HG02763 (cell line): ENCODE data around the gene LYZL2.
"Not testable (repeated sequence)": the region's sequence is repeated elsewhere in the genome, so short reads cannot be mapped to it uniquely, and the experiment has no call there.

ENCODE experiments used
- ATAC-seq: cut with Tn5 transposase; IDR thresholded peaks from one replicate; pipeline ENCODE4 v1.9.1; 2021; ENCODE audit warnings: mild to moderate bottlenecking, moderate library complexity; ENCODE audit not compliant: unreplicated experiment

Gene LYZL2

DNA sequence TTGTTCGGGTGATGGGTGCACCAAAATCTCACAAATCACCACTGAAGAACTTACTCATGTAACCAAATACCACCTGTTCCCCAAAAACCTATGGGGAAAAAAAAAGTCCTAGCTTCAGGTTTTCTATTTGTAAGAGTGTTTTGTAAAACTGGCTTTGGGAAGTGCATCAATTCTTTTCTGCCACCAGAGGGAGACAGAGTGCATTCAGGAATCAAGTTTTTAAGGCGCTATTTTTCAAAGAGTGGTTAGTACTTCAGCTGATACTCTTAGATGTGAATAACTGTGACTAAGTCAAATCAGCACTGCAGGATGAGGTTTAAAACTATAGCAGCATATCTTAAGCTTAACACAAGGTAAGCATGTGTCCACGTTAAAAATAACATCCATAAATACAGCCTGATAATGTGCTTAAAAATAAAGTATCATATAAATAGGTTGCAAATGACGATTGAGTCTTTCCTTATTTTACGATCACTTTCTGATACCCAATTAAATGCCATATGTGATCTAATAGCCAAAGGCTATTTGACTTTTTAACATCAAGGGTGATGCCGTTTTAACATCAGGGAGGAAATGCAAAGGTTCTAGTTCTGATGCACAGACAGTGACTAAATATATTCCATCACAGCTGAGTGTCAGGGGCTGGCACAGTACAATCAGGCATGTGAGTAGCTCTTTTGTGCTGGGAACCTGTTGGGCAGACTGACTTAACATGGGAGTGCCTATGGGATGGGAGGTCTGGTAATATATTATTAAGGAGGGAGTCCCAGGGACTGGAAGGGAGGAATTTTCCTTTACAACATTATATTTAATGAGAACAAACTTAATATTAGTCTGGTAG lies 10.6 kb upstream of the LYZL2 start:
- no peak for ATAC-seq

DNA sequence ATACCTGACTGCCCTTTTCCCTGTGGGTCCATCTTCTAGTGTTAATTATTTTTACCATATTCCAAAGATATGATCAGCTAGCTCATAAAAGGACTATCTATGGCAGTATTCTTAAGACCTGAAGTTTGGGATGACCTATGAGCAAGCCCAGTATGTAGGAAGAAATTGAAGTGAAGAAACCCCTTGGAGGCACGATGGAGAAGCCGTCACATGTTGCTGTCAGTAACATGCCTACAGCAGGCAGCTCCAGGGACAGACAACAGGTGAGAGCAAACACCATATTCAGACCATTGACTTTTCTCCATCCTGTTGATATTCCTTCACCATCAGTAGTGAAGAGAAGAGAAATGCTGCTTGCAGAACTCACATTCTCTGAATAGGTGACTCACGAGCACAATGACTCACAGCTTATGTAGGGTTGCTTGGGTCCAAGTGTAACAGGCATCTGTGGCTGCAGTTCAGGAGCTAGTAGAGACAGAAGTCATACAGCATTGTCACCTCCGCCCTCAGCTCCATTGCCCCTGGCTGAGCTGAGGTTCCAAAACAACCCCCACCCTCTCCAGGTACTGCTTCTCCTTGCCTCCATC lies 8.4 kb upstream of the LYZL2 start:
- ATAC-seq = no peak

DNA sequence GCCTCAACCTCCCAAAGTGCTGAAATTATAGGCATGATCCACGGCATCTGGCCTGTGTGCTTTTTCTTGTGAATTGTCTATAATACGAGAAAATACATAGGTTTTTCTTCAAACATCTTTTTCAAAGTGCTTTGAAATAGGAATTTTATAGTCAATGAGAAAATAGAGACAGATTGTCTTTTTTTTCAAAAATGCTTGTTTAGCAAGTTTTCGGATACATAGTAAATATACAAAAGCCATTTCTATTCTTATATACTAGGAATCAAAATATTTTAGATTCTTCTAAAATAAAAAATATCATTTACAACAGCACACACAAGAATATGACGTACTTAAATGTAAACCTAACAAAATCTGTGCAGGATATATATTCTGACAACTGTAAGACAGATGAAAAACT lies 1.6 kb upstream of the LYZL2 start:
- no peak for ATAC-seq

DNA sequence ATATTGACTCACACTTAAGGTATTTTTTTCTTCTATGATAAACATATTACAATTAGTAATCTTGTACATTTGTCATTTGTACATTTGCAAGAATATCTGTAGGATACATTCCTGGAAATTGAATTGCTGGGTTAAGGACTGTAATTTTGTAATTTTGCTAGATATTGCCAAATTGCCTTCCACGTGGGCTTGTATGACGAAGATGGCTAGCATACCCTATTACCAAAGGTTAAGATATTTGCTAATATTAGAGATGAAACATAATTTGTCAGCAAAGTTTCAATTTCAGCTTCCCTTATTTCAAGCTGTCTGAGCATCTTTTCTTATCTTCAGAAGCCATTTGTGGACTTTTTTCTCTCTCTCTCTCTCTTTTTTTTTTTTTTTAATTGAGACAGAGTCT lies 1.0 kb upstream of the LYZL2 start:
- no peak for ATAC-seq

DNA sequence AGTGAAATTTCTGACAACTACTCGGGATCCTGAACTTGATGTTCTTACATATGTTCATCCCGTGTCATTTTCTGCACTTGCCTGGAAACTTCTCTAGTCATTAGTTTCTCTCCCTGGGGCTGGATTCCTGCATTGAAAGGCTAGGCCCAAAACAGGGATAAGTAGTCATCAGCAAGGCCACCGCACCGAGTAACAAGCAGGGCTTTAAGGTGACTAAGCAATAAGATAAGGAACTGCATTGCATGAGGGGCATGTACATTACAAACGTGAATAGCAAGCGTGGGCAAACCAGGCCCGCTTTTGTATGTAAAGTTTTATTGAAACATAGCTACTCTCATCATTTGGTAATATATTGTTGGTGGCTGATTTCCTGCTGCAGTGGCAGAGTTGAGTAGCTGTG lies 977 bp downstream of the LYZL2 start:
- ATAC-seq = not testable (repeated sequence)

DNA sequence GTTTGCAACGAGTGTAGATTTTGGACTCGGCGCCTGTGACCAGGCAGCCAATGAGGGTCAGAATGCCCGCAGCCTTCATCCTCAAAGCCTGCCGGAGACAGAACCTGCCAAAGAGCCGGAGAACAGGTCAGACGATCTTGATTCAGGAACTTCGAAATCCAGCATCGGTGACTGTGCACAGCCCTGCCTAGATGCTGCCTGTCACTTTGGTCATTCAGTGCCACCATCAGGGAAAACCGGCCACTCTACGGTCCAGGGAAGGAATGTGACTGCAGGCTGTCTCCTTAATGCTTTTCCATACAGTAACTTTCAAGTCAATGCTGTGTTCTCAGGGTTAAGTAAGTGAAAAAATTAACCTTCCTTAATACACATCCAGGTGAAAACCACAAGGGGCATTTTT lies 2.7 kb downstream of the LYZL2 start:
- ATAC-seq = not testable (repeated sequence)

DNA sequence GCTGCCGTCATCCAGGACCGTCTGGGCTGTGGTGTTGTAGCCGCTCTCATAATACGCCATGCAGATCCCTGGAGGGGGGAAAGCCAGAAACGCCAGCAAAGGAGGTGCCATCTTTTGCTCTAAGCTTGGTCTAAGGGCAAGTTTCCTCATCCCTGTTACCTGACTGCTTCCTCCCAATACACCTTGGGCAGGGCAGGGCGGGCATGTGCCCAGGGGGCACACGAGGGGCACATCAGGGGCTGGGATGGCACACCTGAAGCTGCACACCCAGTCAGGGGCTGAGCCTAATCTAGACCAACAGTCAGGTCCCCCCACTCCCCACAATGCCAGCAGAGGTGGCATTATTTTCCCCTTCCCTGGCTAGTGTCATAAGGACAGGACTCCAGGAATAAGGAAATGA lies 3.4 kb downstream of the LYZL2 start:
- not testable (repeated sequence) for ATAC-seq

DNA sequence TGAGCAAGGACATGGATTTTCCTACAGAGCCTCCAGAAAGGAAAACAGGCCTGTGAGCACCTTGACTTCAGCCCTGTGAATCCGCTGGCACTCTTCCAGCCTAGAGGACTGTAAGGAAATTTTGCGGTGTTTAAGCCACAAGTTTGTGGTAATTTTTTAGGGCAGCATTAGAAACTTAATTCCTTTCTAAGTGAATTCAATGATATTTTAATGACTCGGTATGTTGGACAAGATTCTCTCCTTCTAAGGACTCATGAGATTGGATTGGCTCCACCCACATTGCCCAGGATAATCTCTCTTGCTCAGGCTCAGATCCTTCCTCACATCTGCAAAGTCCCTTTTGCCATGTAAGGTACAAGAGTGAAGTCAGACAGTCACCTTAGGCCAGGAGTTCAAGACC lies 4.5 kb downstream of the LYZL2 start:
- ATAC-seq = no peak

DNA sequence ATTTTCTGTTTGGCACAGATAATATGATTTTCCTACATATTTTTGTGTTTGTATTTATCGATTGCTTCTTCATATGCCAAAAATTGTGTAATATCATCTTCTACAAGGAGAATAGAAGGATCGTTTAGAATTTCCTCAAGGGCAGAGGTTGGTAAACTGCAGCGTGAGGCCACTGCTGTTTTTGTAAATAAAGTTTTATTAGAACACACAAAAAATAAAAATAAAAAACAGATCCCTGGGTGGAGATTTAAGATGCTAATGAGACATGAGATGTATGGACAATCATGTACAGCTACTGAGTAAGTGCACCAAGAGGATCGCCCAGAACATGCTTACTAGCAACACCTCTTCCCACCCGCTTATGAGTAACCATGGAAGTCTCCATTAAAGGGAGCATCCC lies 9.6 kb downstream of the LYZL2 start:
- ATAC-seq = no peak

DNA sequence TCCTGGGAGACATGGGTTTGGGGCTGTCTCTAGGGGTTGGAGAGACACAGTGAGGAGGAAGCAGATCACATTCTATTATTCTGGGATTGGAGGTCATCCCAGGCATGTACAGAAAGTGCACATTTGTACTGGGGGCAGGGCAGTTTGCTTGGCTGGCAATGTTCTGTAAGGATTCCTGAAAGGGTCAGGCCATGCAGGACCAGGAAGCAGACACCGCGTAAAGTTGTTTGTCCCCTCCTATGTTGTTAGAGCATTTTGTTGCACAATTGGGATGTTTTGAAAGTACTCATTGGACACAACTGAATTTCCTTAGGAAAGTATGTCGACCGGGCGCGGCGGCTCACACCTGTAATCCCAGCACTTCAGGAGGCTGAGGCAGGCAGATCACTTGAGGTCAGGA lies 12.5 kb downstream of the LYZL2 start:
- no peak for ATAC-seq

DNA sequence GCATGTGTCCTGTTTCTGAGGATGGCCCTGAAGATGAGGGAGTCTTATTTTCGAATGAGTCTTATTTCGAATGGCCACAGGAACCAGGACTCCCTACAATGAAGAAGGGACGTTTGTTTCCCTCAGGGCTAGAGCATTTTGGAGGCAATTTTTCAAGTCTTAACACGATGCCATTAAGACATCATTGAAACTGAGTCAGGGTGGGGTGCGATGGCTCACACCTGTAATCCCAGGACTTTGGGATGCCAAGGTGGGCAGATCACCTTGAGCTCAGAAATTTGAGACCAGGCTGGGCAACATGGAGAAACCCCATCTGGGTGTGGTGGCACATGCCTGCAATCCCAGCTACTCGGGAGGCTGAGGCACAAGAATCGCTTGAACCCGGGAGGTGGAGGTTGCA lies 18.5 kb downstream of the LYZL2 start:
- not testable (repeated sequence) for ATAC-seq

DNA sequence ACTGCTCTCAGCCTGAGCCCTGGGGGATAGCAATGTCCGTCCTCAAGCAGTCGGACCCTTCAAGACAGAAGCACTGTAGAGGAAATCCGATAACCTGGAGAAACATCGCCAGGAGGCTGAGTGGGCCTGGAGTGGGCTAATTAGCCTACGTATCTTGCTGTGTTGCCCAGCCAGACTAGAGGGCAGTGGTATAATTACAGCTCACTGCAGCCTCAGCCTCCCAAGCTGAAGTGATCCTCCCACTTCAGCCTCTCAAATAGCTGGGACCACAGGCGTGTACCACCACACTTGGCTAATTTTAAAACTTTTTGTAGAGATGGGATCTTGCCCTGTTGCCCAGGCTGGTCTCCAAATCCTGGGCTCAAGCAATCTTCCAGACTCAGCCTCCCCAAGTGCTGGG lies 21.7 kb downstream of the LYZL2 start:
- ATAC-seq = no peak

DNA sequence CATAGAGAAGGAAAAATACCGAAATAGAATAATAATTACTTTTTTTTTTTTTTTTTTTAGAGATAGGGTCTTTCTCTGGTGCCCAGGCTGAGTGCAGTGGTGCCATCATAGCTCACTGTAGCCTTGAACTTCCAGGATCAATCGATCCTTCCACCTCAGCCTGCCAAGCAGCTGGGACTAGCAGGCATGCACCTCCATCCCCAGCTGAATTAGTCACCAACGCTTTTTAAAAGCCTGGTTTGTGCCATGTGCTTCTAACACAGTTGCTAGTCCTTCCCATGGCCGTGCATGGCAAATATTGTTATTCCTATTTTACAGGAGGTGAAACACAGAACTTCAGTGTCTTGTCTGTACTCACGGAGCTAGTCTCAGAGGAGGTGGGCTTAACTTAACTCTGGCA lies 23.2 kb downstream of the LYZL2 start:
- ATAC-seq = no peak

DNA sequence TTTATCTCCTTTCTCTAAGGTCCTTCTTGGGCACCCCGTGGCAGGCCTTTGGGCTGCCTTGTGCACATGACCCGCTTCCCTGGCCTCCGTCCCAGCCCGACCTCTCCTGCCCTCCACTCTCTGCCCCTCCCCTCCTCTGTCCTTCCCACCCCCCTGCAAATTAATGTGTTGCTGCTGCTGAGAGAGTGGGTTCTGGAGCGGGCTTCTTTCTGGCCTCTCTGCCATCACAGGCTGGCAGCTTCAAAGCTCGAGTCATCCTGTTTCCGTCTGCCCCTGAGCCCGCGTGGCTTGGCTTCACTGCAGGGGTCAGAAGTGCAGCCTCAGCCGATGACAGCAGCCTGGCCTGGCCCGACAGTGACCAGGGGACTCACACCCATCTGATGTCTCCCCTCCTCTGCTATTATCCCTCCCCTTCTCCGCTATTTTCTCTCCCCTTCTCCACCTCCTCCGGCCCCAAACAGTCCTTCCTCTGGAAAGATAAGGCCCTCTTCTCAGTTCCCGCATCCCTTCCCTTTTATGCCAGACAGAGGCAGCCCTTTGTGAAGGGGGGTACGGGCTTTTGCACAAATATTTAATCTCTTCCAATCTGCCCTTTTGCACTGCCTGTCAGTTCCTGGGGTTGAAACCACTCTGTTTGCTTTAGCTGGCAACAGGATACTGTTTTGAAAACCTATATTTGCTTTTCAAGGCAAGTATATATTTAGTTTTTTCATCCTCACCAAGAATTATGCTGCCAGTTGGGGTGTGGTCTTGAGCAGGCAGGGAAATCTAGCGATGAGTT lies 24.0 kb downstream of the LYZL2 start:
- ATAC-seq = not testable (repeated sequence)

DNA sequence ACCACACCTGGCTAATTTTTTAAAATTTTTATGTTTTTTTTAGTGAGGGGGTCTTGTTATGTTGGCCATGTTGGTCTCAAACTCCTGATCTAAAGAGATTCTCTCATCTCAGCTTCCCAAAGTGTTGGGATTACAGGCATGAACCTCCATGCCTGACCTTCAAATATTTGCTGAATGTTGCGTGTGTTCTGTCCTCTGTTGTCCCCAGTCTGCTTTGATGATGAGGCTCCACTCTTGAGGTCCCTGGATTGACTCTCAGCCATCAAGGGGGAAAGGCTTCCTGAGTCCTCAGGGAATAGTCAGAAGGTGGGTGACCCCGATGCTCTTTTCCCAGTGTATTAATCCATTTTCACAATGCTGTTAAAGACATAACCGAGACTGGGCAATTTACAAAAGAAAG lies 26.0 kb downstream of the LYZL2 start:
- no peak for ATAC-seq

DNA sequence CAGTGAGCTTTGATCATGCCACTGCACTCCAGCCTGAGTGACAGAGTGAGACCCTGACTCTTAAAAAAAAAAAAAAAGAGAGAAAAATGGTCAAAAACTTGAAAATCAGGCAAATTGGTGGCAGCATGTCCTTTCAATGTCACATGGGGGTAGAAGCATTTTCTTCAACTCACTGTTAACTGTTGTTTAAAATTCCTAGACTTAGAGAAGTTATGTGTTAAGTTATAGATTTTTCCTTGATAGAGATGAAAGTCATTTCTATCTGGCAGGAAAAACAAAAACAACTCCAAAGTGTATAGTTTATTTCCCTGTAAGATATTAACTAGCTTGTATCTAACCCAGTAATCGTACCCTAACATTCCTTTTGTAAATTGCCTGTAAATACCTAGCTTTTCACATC lies 26.8 kb downstream of the LYZL2 start:
- no peak for ATAC-seq

DNA sequence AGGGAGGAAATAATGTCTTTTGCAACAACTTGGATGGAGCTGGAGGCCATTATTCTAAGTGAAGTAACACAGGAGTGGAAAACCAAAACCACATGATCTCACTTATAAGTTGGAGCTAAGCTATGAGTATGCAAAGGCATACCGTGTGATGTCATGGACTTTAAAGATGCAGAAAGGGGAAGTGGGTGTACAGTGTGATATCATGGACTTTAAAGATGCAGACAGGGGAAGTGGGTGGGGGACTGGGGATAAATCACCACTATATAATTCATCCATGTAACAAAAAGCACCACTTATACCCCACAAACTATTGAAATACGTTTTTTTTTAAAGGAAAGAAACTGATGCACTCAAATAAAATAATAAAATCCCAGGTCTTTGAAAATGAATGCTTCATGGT lies 29.5 kb downstream of the LYZL2 start:
- no peak for ATAC-seq

DNA sequence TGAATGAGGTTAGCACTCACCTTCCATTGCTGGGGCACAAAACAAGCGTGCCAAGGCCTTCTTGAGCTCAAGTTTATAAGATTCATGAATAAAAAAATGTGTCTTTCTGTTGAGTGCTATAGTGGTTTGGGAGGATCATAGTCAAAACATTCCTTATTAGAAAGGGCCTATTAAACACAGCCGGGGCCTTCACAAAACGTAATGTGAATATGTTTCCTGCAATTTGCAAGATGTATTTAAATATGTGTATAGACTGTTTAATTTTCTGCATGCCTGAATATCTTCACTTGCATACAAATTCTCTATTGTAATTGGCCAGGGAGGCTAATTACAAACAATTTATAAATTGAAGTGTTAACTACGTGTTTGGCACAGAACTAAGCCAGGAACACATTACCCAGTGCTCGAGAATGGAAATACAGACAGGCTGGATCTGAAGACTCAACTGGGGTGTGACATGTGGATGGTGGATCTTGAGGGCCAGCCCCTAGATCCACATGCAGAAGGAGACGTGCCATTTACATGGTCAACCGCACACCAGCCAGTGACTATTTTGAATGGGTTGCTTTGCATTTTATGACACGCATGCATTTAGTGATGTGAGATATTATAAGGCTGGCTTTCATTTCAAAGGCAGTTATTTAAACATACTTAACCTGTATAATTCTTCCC lies 31.3 kb downstream of the LYZL2 start:
- ATAC-seq = no peak

DNA sequence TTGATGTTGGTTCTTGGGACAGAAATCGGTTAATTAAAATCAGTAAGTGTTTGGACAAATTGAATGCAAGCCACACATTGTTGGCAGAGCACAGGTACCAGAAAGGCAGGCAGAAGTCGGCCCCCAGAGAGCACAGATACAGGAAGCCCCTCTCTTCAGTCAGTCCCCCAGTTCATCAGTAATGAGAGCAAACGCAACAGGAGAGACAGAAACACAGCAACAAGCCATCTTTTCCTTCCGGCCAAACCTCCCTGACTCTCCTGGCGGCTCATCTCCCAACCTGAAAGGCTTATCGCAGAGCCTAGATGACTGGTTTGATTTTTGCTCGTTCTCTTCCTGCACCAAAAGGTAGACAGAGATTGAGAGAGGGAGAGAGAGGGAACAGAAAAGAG lies 32.1 kb downstream of the LYZL2 start:
- not testable (repeated sequence) for ATAC-seq

DNA sequence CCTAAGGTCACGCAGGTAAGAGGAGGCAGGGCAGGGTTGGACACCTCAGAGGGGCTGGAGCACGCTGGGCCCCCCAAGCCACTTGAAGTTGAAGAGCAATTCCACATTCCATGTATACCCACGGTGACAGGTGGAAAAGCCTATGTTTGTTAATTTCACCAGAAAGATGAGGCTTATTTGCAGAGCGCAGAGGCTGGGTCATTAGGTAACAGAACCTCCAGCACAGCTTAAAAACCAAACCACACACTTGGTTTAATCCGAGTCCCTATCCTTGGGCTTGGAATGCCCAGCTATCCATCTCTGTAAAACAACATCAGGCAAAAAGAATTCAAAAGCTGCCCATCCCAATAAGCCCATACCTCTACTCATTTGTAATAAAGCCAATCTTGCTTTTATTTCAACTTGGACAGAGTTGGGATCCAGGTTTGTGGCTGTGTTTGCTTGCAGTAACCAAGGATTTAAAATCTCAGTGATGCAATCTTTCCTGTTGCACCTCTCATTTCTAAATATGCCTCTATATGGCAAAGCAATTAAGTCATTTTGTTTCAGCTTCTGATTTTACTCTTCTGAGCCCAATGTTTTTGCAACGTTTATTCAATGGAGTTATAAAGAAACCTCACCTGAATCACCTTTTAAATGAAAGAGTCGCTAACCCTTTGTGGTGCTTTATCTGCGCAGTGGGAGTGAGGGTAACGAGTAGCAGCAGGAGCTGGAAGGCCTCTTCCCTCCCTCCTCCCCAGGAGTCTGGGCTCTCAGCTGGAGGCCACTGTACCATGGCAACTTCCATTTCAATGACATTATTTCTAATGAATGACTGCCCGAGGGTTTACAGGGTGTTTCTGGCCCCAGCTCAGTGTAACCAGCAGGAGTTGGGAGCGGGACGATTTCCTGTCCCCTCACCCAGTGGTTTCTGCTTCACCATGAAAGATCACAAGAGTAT lies 32.8 kb downstream of the LYZL2 start:
- ATAC-seq = not testable (repeated sequence)
